ENCODE data around the gene PAH.
A peak's percentile ranks its signal among the peaks of the same experiment; 100 is the strongest.

DNA sequence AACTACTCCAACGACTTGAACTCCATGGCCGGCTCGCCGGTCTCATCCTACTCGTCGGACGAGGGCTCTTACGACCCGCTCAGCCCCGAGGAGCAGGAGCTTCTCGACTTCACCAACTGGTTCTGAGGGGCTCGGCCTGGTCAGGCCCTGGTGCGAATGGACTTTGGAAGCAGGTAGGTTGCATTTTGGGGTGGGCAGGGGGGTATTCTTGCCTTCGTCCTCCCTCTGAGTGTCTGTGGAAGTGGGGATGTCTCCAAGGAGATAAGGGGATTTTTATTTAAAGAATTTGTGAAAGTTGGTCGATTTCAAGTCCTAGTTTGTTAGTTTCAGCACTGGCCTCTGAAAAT is 41.8 kb upstream of the PAH start:
- TF ChIP-seq, protein P1, sequence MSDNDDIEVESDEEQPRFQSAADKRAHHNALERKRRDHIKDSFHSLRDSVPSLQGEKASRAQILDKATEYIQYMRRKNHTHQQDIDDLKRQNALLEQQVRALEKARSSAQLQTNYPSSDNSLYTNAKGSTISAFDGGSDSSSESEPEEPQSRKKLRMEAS (IDR thresholded peaks at IDR 0.05): no peak
- TF ChIP-seq, protein P2, sequence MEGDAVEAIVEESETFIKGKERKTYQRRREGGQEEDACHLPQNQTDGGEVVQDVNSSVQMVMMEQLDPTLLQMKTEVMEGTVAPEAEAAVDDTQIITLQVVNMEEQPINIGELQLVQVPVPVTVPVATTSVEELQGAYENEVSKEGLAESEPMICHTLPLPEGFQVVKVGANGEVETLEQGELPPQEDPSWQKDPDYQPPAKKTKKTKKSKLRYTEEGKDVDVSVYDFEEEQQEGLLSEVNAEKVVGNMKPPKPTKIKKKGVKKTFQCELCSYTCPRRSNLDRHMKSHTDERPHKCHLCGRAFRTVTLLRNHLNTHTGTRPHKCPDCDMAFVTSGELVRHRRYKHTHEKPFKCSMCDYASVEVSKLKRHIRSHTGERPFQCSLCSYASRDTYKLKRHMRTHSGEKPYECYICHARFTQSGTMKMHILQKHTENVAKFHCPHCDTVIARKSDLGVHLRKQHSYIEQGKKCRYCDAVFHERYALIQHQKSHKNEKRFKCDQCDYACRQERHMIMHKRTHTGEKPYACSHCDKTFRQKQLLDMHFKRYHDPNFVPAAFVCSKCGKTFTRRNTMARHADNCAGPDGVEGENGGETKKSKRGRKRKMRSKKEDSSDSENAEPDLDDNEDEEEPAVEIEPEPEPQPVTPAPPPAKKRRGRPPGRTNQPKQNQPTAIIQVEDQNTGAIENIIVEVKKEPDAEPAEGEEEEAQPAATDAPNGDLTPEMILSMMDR (IDR thresholded peaks at IDR 0.05; ENCODE audit: control extremely low read depth in 1 of 3, insufficient read depth in 1 of 3, low read depth in 1 of 3, low read length in 3 of 3): no peak
- TF ChIP-seq CHD2 (IDR thresholded peaks at IDR 0.05; ENCODE audit: low read length): no peak
- no peak for TF ChIP-seq RBBP5 (IDR thresholded peaks at IDR 0.05; ENCODE audit: borderline replicate concordance, low read depth, low read length)
- no peak for TF ChIP-seq POLR2AphosphoS5 (IDR thresholded peaks at IDR 0.05; ENCODE audit: low read depth, low read length)
- no peak for TF ChIP-seq TAF1 (IDR thresholded peaks at IDR 0.05; ENCODE audit: low read depth, low read length)
- TF ChIP-seq YY1 (IDR thresholded peaks at IDR 0.05; ENCODE audit: low read depth, low read length): no peak
- TF ChIP-seq EP300 (IDR thresholded peaks at IDR 0.05; ENCODE audit: borderline replicate concordance in 1 of 2, low read depth in 2 of 2, low read length in 2 of 2): no peak
- TF ChIP-seq POU5F1 (IDR thresholded peaks at IDR 0.05; ENCODE audit: low read depth, low read length): no peak
- TF ChIP-seq EZH2 (IDR thresholded peaks at IDR 0.05; ENCODE audit: low read depth, low read length, severe bottlenecking): peak; percentile 65
- TF ChIP-seq RAD21 (IDR thresholded peaks at IDR 0.05 in 1 of 2, conservative IDR thresholded peaks at IDR 0.05 in 1 of 2; ENCODE audit: low read depth in 2 of 2, low read length in 2 of 2): no peak
- TF ChIP-seq, protein P3, sequence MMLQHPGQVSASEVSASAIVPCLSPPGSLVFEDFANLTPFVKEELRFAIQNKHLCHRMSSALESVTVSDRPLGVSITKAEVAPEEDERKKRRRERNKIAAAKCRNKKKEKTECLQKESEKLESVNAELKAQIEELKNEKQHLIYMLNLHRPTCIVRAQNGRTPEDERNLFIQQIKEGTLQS (IDR thresholded peaks at IDR 0.05; ENCODE audit: insufficient read depth, low read depth, low read length): no peak
- TF ChIP-seq ZNF274 (IDR thresholded peaks at IDR 0.05; ENCODE audit: borderline replicate concordance, extremely low read depth, low read length): no peak
- TF ChIP-seq SAP30 (IDR thresholded peaks at IDR 0.05; ENCODE audit: insufficient read depth, insufficient replicate concordance, low read length): no peak

All from H1 (cell line).